IMR-90 (cell line): ENCODE data around the gene PROSER2. TPM values are rescaled to one million over a fixed set of nuclear protein-coding genes. Genes with fewer than 3 reads are reported as not detected.

ENCODE experiments used
- ATAC-seq: fragments of 200-7000 bp; cut with Tn5 transposase; 2 replicates; pipeline ENCODE4 v1.9.1; 2020; ENCODE audit warnings: low read depth, mild to moderate bottlenecking, moderate library complexity
- BruUV-seq: library from RNA; stranded (reverse); fragments of 400-500 nt; replicated peaks from 2 replicates; lab custom pipeline; 2021; lab: Mats Ljungman, UMichigan
- CTCF ChIA-PET: fragments of 300-600 bp; formaldehyde crosslinking; extraction: SDS; loops from one replicate; lab custom pipeline; 2021; ENCODE audit warnings: antibody characterized with exemption; lab: Yijun Ruan, JAX
- POLR2A ChIA-PET: fragments of 300-600 bp; sonication (Branson Sonifier 250); formaldehyde crosslinking; loops from one replicate; lab custom pipeline; 2022; ENCODE audit warnings: antibody characterized with exemption; ENCODE audit not compliant: unreplicated experiment; lab: Charles Lee
- DNase-seq: peaks from one replicate; pipeline ENCODE4 v3.0.0; 2013
- H2AFZ ChIP-seq: replicated peaks from 2 replicates; pipeline ENCODE3; 2013; ENCODE audit warnings: low read length, mild to moderate bottlenecking; ENCODE audit not compliant: poor library complexity
- H2AK5ac ChIP-seq: 2 replicates; pipeline ENCODE4 v1.6.1; 2013; ENCODE audit warnings: low read depth, low read length, inconsistent platforms
- H2AK9ac ChIP-seq: replicated peaks from 2 replicates; pipeline ENCODE3; 2013; ENCODE audit warnings: mild to moderate bottlenecking, low read depth, low read length, moderate library complexity; ENCODE audit not compliant: poor library complexity
- H2BK120ac ChIP-seq: 2 replicates; pipeline ENCODE4 v1.6.1; 2013; ENCODE audit warnings: low read depth, low read length, inconsistent platforms
- H2BK15ac ChIP-seq: 3 replicates; pipeline ENCODE4 v1.6.1; 2013; ENCODE audit warnings: low read depth, low read length, inconsistent platforms
- H2BK20ac ChIP-seq: 2 replicates; pipeline ENCODE4 v1.6.1; 2013; ENCODE audit warnings: low read depth, mild to moderate bottlenecking, inconsistent platforms, low read length, moderate library complexity
- H2BK5ac ChIP-seq: 2 replicates; pipeline ENCODE4 v1.6.1; 2013; ENCODE audit warnings: mild to moderate bottlenecking, low read depth, low read length, inconsistent platforms; ENCODE audit not compliant: poor library complexity, severe bottlenecking
- H3K14ac ChIP-seq: replicated peaks from 2 replicates; pipeline ENCODE4 v1.6.1; 2013; ENCODE audit warnings: low read depth, low read length, inconsistent platforms
- H3K18ac ChIP-seq: 2 replicates; pipeline ENCODE4 v1.6.1; 2013; ENCODE audit warnings: low read depth, low read length, control low read depth
- H3K23ac ChIP-seq: 2 replicates; pipeline ENCODE4 v1.6.1; 2013; ENCODE audit warnings: low read depth, low read length, inconsistent platforms
- H3K27ac ChIP-seq: 2 replicates; pipeline ENCODE4 v1.5.1; 2013; ENCODE audit warnings: mild to moderate bottlenecking, control low read depth, low read length; ENCODE audit not compliant: insufficient read depth
- H3K27me3 ChIP-seq: 2 replicates; pipeline ENCODE4 v1.6.1; 2013; ENCODE audit warnings: low read length; ENCODE audit not compliant: control insufficient read depth, insufficient read depth
- H3K36me3 ChIP-seq: 2 replicates; pipeline ENCODE4 v1.6.1; 2013; ENCODE audit warnings: low read length, mixed read lengths; ENCODE audit not compliant: control insufficient read depth, insufficient read depth
- H3K4ac ChIP-seq: 2 replicates; pipeline ENCODE4 v1.6.1; 2013; ENCODE audit warnings: low read depth, low read length, inconsistent platforms
- H3K4me1 ChIP-seq: 2 replicates; pipeline ENCODE4 v1.6.1; 2013; ENCODE audit warnings: low read length, mixed read lengths; ENCODE audit not compliant: control insufficient read depth, insufficient read depth
- H3K4me2 ChIP-seq: 2 replicates; pipeline ENCODE4 v1.6.1; 2013; ENCODE audit warnings: low read depth, mild to moderate bottlenecking, control low read depth, low read length, moderate library complexity
- H3K4me3 ChIP-seq: 2 replicates; pipeline ENCODE4 v1.5.1; 2013; ENCODE audit warnings: low read depth, mild to moderate bottlenecking, control low read depth, low read length, moderate library complexity; ENCODE audit not compliant: insufficient read depth
- H3K56ac ChIP-seq: 2 replicates; pipeline ENCODE4 v1.6.1; 2013; ENCODE audit warnings: low read length, inconsistent platforms; ENCODE audit not compliant: insufficient read depth; ENCODE audit errors: extremely low read depth
- H3K79me1 ChIP-seq, 2 experiments: 2 replicates each; pipeline ENCODE4 v1.6.1; 2013; ENCODE audit warnings: low read length in 2 of 2, inconsistent platforms in 1 of 2, low read depth in 1 of 2
- H3K9ac ChIP-seq: 2 replicates; pipeline ENCODE4 v1.6.1; 2013; ENCODE audit warnings: low read depth, low read length, control low read depth
- H3K9me1 ChIP-seq: 2 replicates; pipeline ENCODE4 v1.6.1; 2013; ENCODE audit warnings: low read length, inconsistent platforms; ENCODE audit not compliant: insufficient read depth
- H3K9me3 ChIP-seq: 2 replicates; pipeline ENCODE4 v1.6.1; 2013; ENCODE audit warnings: low read length; ENCODE audit not compliant: control insufficient read depth, insufficient read depth
- H4K20me1 ChIP-seq: 2 replicates; pipeline ENCODE4 v1.6.1; 2013; ENCODE audit warnings: low read length, inconsistent platforms; ENCODE audit not compliant: insufficient read depth
- H4K5ac ChIP-seq: 2 replicates; pipeline ENCODE4 v1.6.1; 2013; ENCODE audit warnings: mild to moderate bottlenecking, low read depth, low read length, control low read depth
- H4K8ac ChIP-seq, 2 experiments: 2 replicates each; pipeline ENCODE4 v1.6.1; 2013; ENCODE audit warnings: low read depth in 2 of 2, low read length in 2 of 2, control low read depth in 1 of 2, inconsistent platforms in 1 of 2
- H4K91ac ChIP-seq: 2 replicates; pipeline ENCODE4 v1.6.1; 2013; ENCODE audit warnings: low read depth, low read length, inconsistent platforms; ENCODE audit not compliant: insufficient read depth
- BHLHE40 ChIP-seq: fragments of 150-350 bp; IDR thresholded peaks from 2 replicates; pipeline ENCODE4 v1.6.1; 2016; ENCODE audit warnings: mild to moderate bottlenecking, low read depth, low read length
- CEBPB ChIP-seq: IDR thresholded peaks from 2 replicates; pipeline ENCODE4 v1.6.1; 2012; ENCODE audit warnings: low read depth, low read length, improper control_type of control experiment
- MAFK ChIP-seq: IDR thresholded peaks from 2 replicates; pipeline ENCODE4 v1.6.1; 2012; ENCODE audit warnings: low read depth, low read length, improper control_type of control experiment
- MAZ ChIP-seq: IDR thresholded peaks from 2 replicates; pipeline ENCODE4 v1.6.1; 2012; ENCODE audit warnings: low read depth, mild to moderate bottlenecking, low read length, improper control_type of control experiment, moderate library complexity, borderline replicate concordance
- MXI1 ChIP-seq: IDR thresholded peaks from 2 replicates; pipeline ENCODE4 v1.6.1; 2012; ENCODE audit warnings: low read depth, mild to moderate bottlenecking, low read length, moderate library complexity, borderline replicate concordance
- SMC3 ChIP-seq: fragments of 150-350 bp; IDR thresholded peaks from 2 replicates; pipeline ENCODE4 v1.6.1; 2016; ENCODE audit warnings: low read depth, mild to moderate bottlenecking, antibody characterized with exemption, low read length, moderate library complexity
- WGBS, 2 experiments: methylation state at CpG; one replicate each; pipeline versions ENCODE4 v1.1.5 to v1.1.7; 2013; ENCODE audit warnings: missing lambda C conversion rate in 2 of 2; ENCODE audit not compliant: insufficient read length in 1 of 2; ENCODE audit errors: extremely low coverage in 2 of 2; 5-methylcytosine and 5-hydroxymethylcytosine counted together
- dilution Hi-C: fragments of 300-500 bp; cut with HindIII; formaldehyde crosslinking; loops from one replicate; pipeline ENCODE4 v1.14.3; 2018; ENCODE audit warnings: low sequenced_read_pairs; ENCODE audit not compliant: unreplicated experiment
- in situ Hi-C: fragments of 300-500 bp; cut with MboI; formaldehyde crosslinking; loops from 3 replicates; pipeline ENCODE4 v1.14.3; 2019; ENCODE audit warnings: low sequenced_read_pairs, inconsistent platforms, mixed read lengths
- intact Hi-C: fragments of 100-400 bp; cut with micrococcal nuclease; formaldehyde crosslinking; loops from 2 replicates; pipeline ENCODE4 v1.10.0; 2022
- polyA plus RNA-seq, 3 experiments: library from polyadenylated mRNA; depleted of rRNA; stranded (reverse); fragments of >200 nt; gene quantifications; 2 replicates each; pipeline ENCODE4 v1.2.3, GENCODE V29; 2012; ENCODE audit warnings: low replicate concordance in 1 of 3
- total RNA-seq: library from RNA; depleted of rRNA; stranded (reverse); fragments of >200 nt; gene quantifications from 2 replicates; pipeline ENCODE4 v1.2.3, GENCODE V29; 2012
- TF ChIP-seq, protein P1 (sequence below): fragments of 150-350 bp; IDR thresholded peaks from 2 replicates; pipeline ENCODE4 v1.6.1; 2017; ENCODE audit warnings: mild to moderate bottlenecking, antibody characterized with exemption, low read length, low read depth

Gene PROSER2
- total and polyA plus RNA-seq, 2 of the 4 experiments (the other 2 are of a cell fraction) = 1.4 to 2.0 TPM

GRCh38 chr10:11819027-11819426 is 4.1 kb upstream of the PROSER2 start:
- Histone ChIP-seq H2BK20ac (no peak overlapping the region), H4K20me1 (no peaks in the 10 kb centered on the region), H3K9ac (no peak overlapping the region), H2AK9ac (no peak overlapping the region), H3K4me2 (no peak overlapping the region), H4K91ac (no peak overlapping the region), H3K4ac (no peak overlapping the region), H3K79me1 (peaks cover 0 to 1% of the 10 kb centered on the region in 2 experiments; a peak in 1 of 4 replicates), H2AK5ac (no peak overlapping the region), H2BK120ac (no peak overlapping the region), H3K18ac (no peak overlapping the region), H3K9me3 (no peaks in the 10 kb centered on the region), H3K36me3 (no peaks in the 10 kb centered on the region), H3K23ac (no peak overlapping the region), H4K5ac (no peak overlapping the region), H3K9me1 (no peaks in the 10 kb centered on the region), H3K14ac (no peak overlapping the region), H3K4me3 (no peak overlapping the region), H4K8ac (no peak overlapping the region), H2AFZ (no peak overlapping the region), H3K4me1 (no peaks in the 10 kb centered on the region), H2BK15ac (no peak overlapping the region), H3K27ac (no peak overlapping the region), H3K27me3 (no peaks in the 10 kb centered on the region), H3K56ac (no peak overlapping the region), H2BK5ac (no peak overlapping the region)
- ChIA-PET POLR2A (no interaction called here), CTCF (interaction anchor here (0.6 to 1.5 kb wide), 8 partner anchors 8 to 67 kb away, joined by 3 to 10 read pairs (median 3); no protein-coding TSS in a partner anchor)
- TF ChIP-seq CEBPB = peak; percentile 32; the same call in 1 of the 2 replicates
- TF ChIP-seq BHLHE40 = no peak
- no peak for TF ChIP-seq SMC3
- no peak for TF ChIP-seq MAFK
- no peak for TF ChIP-seq MAZ
- TF ChIP-seq, protein P1, sequence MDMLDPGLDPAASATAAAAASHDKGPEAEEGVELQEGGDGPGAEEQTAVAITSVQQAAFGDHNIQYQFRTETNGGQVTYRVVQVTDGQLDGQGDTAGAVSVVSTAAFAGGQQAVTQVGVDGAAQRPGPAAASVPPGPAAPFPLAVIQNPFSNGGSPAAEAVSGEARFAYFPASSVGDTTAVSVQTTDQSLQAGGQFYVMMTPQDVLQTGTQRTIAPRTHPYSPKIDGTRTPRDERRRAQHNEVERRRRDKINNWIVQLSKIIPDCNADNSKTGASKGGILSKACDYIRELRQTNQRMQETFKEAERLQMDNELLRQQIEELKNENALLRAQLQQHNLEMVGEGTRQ = no peak
- no peak for TF ChIP-seq MXI1
- ATAC-seq (no peak), DNase-seq (no peak)
- dilution Hi-C loops (no loop called here), in situ Hi-C loops (no loop called here), intact Hi-C loops (no loop called here)
- WGBS, 2 experiments = no CpG with 5 or more reads among the region's 3 CpGs
- no TSS peak for BruUV-seq
